K562 (cell line): ENCODE results near the gene LETM1. TPM values are rescaled to one million over a fixed set of nuclear protein-coding genes. Genes with fewer than 3 reads are reported as not detected.
A peak's percentile ranks its signal among the peaks of the same experiment; 100 is the strongest.

Experiments used
- ATAC-seq: fragments of 200-7000 bp; cut with Tn5 transposase; 3 replicates; pipeline ENCODE4 v1.9.1; 2020; ENCODE audit warnings: moderate library complexity
- BruUV-seq: library from RNA; stranded (reverse); fragments of 400-500 nt; replicated peaks from 2 replicates; lab custom pipeline; 2021; lab: Mats Ljungman, UMichigan
- CTCF ChIA-PET: fragments of 300-600 bp; formaldehyde crosslinking; extraction: SDS; loops from one replicate; lab custom pipeline; 2021; ENCODE audit warnings: low intra/inter-chr PET ratio; lab: Yijun Ruan, JAX
- POLR2A ChIA-PET: fragments of 300-600, 350-650 bp; sonication (Branson Sonifier 250); formaldehyde crosslinking; extraction: SDS; loops from one replicate; lab custom pipeline; 2021; ENCODE audit warnings: antibody characterized with exemption, inconsistent platforms; lab: Yijun Ruan, JAX
- DNase-seq, 4 experiments: peaks; one replicate each; pipeline versions ENCODE4 v3.0.0 to v3.0.0-alpha.2; 2011 to 2018; ENCODE audit warnings: low spot score in 3 of 4, mixed read lengths in 3 of 4; ENCODE audit errors: extremely low read depth in 1 of 4
- FAIRE-seq: peaks from 2 replicates; lab custom pipeline; 2011; peaks lifted over from hg19 to GRCh38; lab: Jason Lieb, UNC
- H2AFZ ChIP-seq: 2 replicates; pipeline ENCODE4 v1.6.0; 2011; ENCODE audit warnings: low read depth, low read length, control low read depth, inconsistent platforms
- H3K27ac ChIP-seq: fragments of 200-600 bp; 3 replicates; pipeline ENCODE4 v1.8.0; 2011; ENCODE audit warnings: low read depth, mild to moderate bottlenecking, control low read depth, inconsistent platforms, low read length, moderate library complexity, mixed read lengths; ENCODE audit errors: extremely low read depth
- H3K27me3 ChIP-seq, 2 experiments: fragments of 300-600 bp in 1 of 2; 2 replicates in 1 of 2; 3 replicates in 1 of 2; pipeline versions ENCODE4 v1.6.0 to v1.8.0; 2011; ENCODE audit warnings: inconsistent platforms in 2 of 2, low read length in 2 of 2, mild to moderate bottlenecking in 1 of 2, mixed read lengths in 1 of 2, moderate library complexity in 1 of 2; ENCODE audit not compliant: control insufficient read depth in 2 of 2, insufficient read depth in 2 of 2
- H3K36me3 ChIP-seq: fragments of 300-600 bp; 3 replicates; pipeline ENCODE4 v1.8.0; 2011; ENCODE audit warnings: mild to moderate bottlenecking, low read length, inconsistent platforms; ENCODE audit not compliant: control insufficient read depth, insufficient read depth
- H3K4me1 ChIP-seq, 2 experiments: fragments of 200-600 bp in 1 of 2; replicated peaks in 1 of 2; 2 replicates in 1 of 2; 3 replicates in 1 of 2; pipeline versions ENCODE4 v1.5.1 to v1.8.0; 2011; ENCODE audit warnings: inconsistent platforms in 2 of 2, low read length in 2 of 2, mild to moderate bottlenecking in 1 of 2, mixed read lengths in 1 of 2, moderate library complexity in 1 of 2; ENCODE audit not compliant: control insufficient read depth in 2 of 2, insufficient read depth in 2 of 2
- H3K4me2 ChIP-seq: 2 replicates; pipeline ENCODE4 v1.6.1; 2011; ENCODE audit warnings: low read length, control low read depth, inconsistent platforms, mixed read lengths; ENCODE audit not compliant: insufficient read depth
- H3K4me3 ChIP-seq: fragments of 200-600 bp; sonication (generic), shearing (Covaris generic); 2 replicates; pipeline ENCODE4 v1.5.1; 2016; ENCODE audit warnings: control low read depth, inconsistent platforms
- H3K79me2 ChIP-seq: fragments of 200-600 bp; 3 replicates; pipeline ENCODE4 v1.8.0; 2011; ENCODE audit warnings: low read length, inconsistent platforms; ENCODE audit not compliant: control insufficient read depth, insufficient read depth
- H3K9ac ChIP-seq, 2 experiments: 2 replicates each; pipeline versions ENCODE4 v1.6.0 to v1.6.1; 2011; ENCODE audit warnings: low read depth in 2 of 2, low read length in 2 of 2, control low read depth in 1 of 2, inconsistent platforms in 1 of 2, mild to moderate bottlenecking in 1 of 2, mixed read lengths in 1 of 2; ENCODE audit not compliant: insufficient read depth in 1 of 2
- H3K9me1 ChIP-seq: one replicate; pipeline ENCODE4 v1.6.0; 2011; ENCODE audit warnings: inconsistent platforms, mild to moderate bottlenecking, low read length, moderate library complexity; ENCODE audit not compliant: control insufficient read depth, insufficient read depth
- H3K9me3 ChIP-seq: replicated peaks from 2 replicates; pipeline ENCODE4 v1.5.1; 2011; ENCODE audit warnings: low read depth, low read length, inconsistent platforms; ENCODE audit not compliant: control insufficient read depth, insufficient read depth
- H4K20me1 ChIP-seq: replicated peaks from 2 replicates; pipeline ENCODE4 v1.6.1; 2011; ENCODE audit warnings: low read length, inconsistent platforms, mixed read lengths; ENCODE audit not compliant: control insufficient read depth, insufficient read depth
- ATF6 ChIP-seq: sonication (generic); formaldehyde crosslinking; IDR thresholded peaks from 2 replicates; pipeline ENCODE4 v1.4.0; 2020; ENCODE audit warnings: mild to moderate bottlenecking, missing genetic modification reagents
- BCOR ChIP-seq: fragments of 450-650 bp; IDR thresholded peaks from 2 replicates; pipeline ENCODE4 v1.6.1; 2016
- CBFB ChIP-seq: sonication (generic); formaldehyde crosslinking; IDR thresholded peaks from 2 replicates; pipeline ENCODE4 v1.4.0; 2020; ENCODE audit warnings: mild to moderate bottlenecking, missing genetic modification reagents
- CREBBP ChIP-seq: IDR thresholded peaks from one replicate; pipeline ENCODE4 v1.6.1; 2012; ENCODE audit warnings: low read depth, mild to moderate bottlenecking, control low read depth, inconsistent platforms, low read length
- HES1 ChIP-seq: fragments of 450-650 bp; IDR thresholded peaks from 2 replicates; pipeline ENCODE4 v1.6.1; 2016; ENCODE audit warnings: low read depth, mild to moderate bottlenecking, moderate library complexity
- NCOA6 ChIP-seq: fragments of 450-650 bp; IDR thresholded peaks from 2 replicates; pipeline ENCODE4 v1.6.1; 2017; ENCODE audit warnings: mild to moderate bottlenecking
- PTTG1 ChIP-seq: fragments of 450-650 bp; IDR thresholded peaks from 2 replicates; pipeline ENCODE4 v1.6.1; 2016; ENCODE audit warnings: low read depth, mild to moderate bottlenecking, missing genetic modification characterization, missing compliant biosample characterization
- RAD21 ChIP-seq, 2 experiments: fragments of 250-450 bp in 1 of 2; fragments of 450-650 bp in 1 of 2; sonication (Bioruptor Pico) in 1 of 2; formaldehyde crosslinking in 1 of 2; IDR thresholded peaks in 1 of 2; conservative IDR thresholded peaks in 1 of 2; 2 replicates each; pipeline versions ENCODE4 v1.4.0 to v1.8.0; 2020 to 2022; ENCODE audit warnings: mild to moderate bottlenecking in 2 of 2, moderate library complexity in 1 of 2
- SNRNP70 ChIP-seq: fragments of 200-400 bp; formaldehyde crosslinking; optimal IDR thresholded peaks from 2 replicates; pipeline ENCODE3; 2017; ENCODE audit warnings: low read depth, low read length
- SRSF3 ChIP-seq: fragments of 200-400 bp; formaldehyde crosslinking; IDR thresholded peaks from 2 replicates; pipeline ENCODE4 v1.6.1; 2016; ENCODE audit warnings: mild to moderate bottlenecking, low read length, moderate library complexity; ENCODE audit not compliant: insufficient read depth
- TCF7 ChIP-seq: sonication (generic); IDR thresholded peaks from 2 replicates; pipeline ENCODE4 v1.6.1; 2016; ENCODE audit warnings: antibody characterized with exemption, borderline replicate concordance
- USF1 ChIP-seq: sonication (generic); formaldehyde crosslinking; IDR thresholded peaks from 2 replicates; pipeline ENCODE4 v1.9.0; 2022; ENCODE audit warnings: mild to moderate bottlenecking, missing genetic modification reagents
- WHSC1 ChIP-seq: IDR thresholded peaks from one replicate; pipeline ENCODE4 v1.6.1; 2012; ENCODE audit warnings: low read length, control low read depth, inconsistent platforms
- ZBTB17 ChIP-seq: fragments of 450-650 bp; formaldehyde crosslinking; IDR thresholded peaks from 2 replicates; pipeline ENCODE4 v1.4.0; 2020; ENCODE audit warnings: mild to moderate bottlenecking
- ZC3H8 ChIP-seq: fragments of 450-650 bp; IDR thresholded peaks from 2 replicates; pipeline ENCODE4 v1.6.1; 2017
- ZNF124 ChIP-seq: sonication (generic); formaldehyde crosslinking; IDR thresholded peaks from 2 replicates; pipeline ENCODE4 v1.8.1; 2022; ENCODE audit warnings: missing genetic modification reagents
- ZSCAN29 ChIP-seq: fragments of 450-650 bp; IDR thresholded peaks from 2 replicates; pipeline ENCODE4 v1.6.1; 2017
- WGBS: fragments of 100-300 bp; shearing (Covaris generic); methylation state at CpG from one replicate; pipeline ENCODE4 v1.1.6; 2016; ENCODE audit warnings: low coverage, mixed read lengths; ENCODE audit not compliant: insufficient coverage; ENCODE audit errors: missing lambda C conversion rate; 5-methylcytosine and 5-hydroxymethylcytosine counted together
- in situ Hi-C: fragments of 300-500 bp; cut with MboI; formaldehyde crosslinking; loops from 4 replicates; pipeline ENCODE4 v1.15.0; 2018; ENCODE audit warnings: inconsistent platforms, mixed read lengths
- intact Hi-C: fragments of 100-400 bp; cut with micrococcal nuclease; formaldehyde crosslinking; loops from 2 replicates; pipeline ENCODE4 v1.14.2; 2022
- polyA plus RNA-seq, 8 experiments: library from polyadenylated mRNA; depleted of rRNA in 4 of 8; stranded (reverse) in 5 of 8; unstranded in 3 of 8; fragments of >200 nt; fragmentation: Nextera tagmentation in 2 of 8; fragmentation: Illumina TruSeq in 1 of 8; extraction: Ambion mirVana in 2 of 8; extraction: Trizol in 1 of 8; gene quantifications; 2 replicates each; pipeline versions ENCODE4 v1.2.1 to v1.2.3, GENCODE V29; 2011 to 2014; ENCODE audit warnings: inconsistent platforms in 1 of 8, missing spikeins in 1 of 8
- total RNA-seq, 7 experiments: library from RNA; depleted of rRNA in 6 of 7; stranded (reverse); fragments of >200 nt in 6 of 7; fragmentation: Illumina TruSeq in 2 of 7; extraction: Trizol in 2 of 7; gene quantifications; 2 replicates each; pipeline versions ENCODE4 v1.2.1 to v1.2.3, GENCODE V29; 2011 to 2021; ENCODE audit warnings: low replicate concordance in 1 of 7

LETM1 gene
- total and polyA plus RNA-seq, 9 of the 15 experiments (the other 6 are each of a cell fraction or from before 2014, with no cell fraction given) = 3.9 to 109 (median 35.0) TPM

- TF ChIP-seq RAD21 (CRISPR knock-in tag; conservative IDR thresholded peaks at IDR 0.05 in 1 of 2, IDR thresholded peaks at IDR 0.05 in 1 of 2) (peak; percentile 20 to 47; a peak in 2 of 4 replicates), TCF7 (no peak), NCOA6 (no peak), SNRNP70 (no peak)
Measured at GRCh38 chr4:1859389-1859753, 3.4 kb upstream of the LETM1 start (continued).

GRCh38 chr4:1857931-1858330, 2.0 kb upstream of the LETM1 start:
- ATAC-seq (no peak), FAIRE-seq (no peak), DNase-seq (no peak)
- no TSS peak for BruUV-seq
- Histone ChIP-seq H3K9me1 (peaks cover 3% of the 10 kb centered on the region), H3K27me3 (no peaks in the 10 kb centered on the region), H2AFZ (no peak overlapping the region), H3K36me3 (peaks cover 8% of the 10 kb centered on the region), H3K27ac (no peak overlapping the region), H3K9me3 (no peaks in the 10 kb centered on the region), H4K20me1 (peaks cover 7% of the 10 kb centered on the region; the same call in 1 of the 2 replicates), H3K9ac (peak overlapping the region; percentile 84 to 100; a peak in 3 of 4 replicates), H3K4me1 (peaks cover 27 to 55% of the 10 kb centered on the region in 2 experiments; a peak in 4 of 5 replicates), H3K4me2 (peak overlapping the region; percentile 91; the same call in 1 of the 2 replicates), H3K4me3 (no peak overlapping the region), H3K79me2 (peaks cover 52% of the 10 kb centered on the region)
- in situ Hi-C loops (no loop called here), intact Hi-C loops (no loop called here)
- ChIA-PET CTCF (interaction anchor here (2.7 kb wide), 1 partner anchor 41 kb away, joined by 6 read pairs; no protein-coding TSS in a partner anchor), POLR2A (interaction anchor here (0.8 to 4.3 kb wide), 3 partner anchors 10 to 12 kb away, joined by 3 to 17 read pairs (median 13); partner anchors contain the start of gene NSD2)
- WGBS = 82% methylated on average over 4 of the region's 5 CpGs
- TF ChIP-seq CREBBP (no peak), ZC3H8 (no peak), ATF6 (CRISPR knock-in tag) (no peak), PTTG1 (tag) (no peak), CBFB (CRISPR knock-in tag) (no peak), WHSC1 (no peak), SRSF3 (no peak), HES1 (no peak), USF1 (CRISPR knock-in tag) (no peak), ZSCAN29 (no peak), BCOR (no peak), ZNF124 (CRISPR knock-in tag) (no peak), ZBTB17 (no peak)
